Mucosa of rectum (tissue), 2 donors: ENCODE measurements around the gene RPF1.
"Not testable (repeated sequence)": the region's sequence is repeated elsewhere in the genome, so short reads cannot be mapped to it uniquely, and the experiment has no call there.

ENCODE experiments used
- H3K27ac ChIP-seq, 2 donors: one replicate each; pipeline ENCODE4 v1.7.0; 2013; ENCODE audit warnings: inconsistent platforms in 2 of 2, low read depth in 2 of 2, low read length in 2 of 2
- H3K27me3 ChIP-seq, 2 donors: one replicate each; pipeline ENCODE4 v1.7.0; 2013; ENCODE audit warnings: low read length in 2 of 2; ENCODE audit not compliant: control insufficient read depth in 2 of 2, insufficient read depth in 2 of 2
- H3K36me3 ChIP-seq, 2 donors: one replicate each; pipeline ENCODE4 v1.7.0; 2013; ENCODE audit warnings: low read length in 2 of 2; ENCODE audit not compliant: control insufficient read depth in 2 of 2, insufficient read depth in 2 of 2
- H3K4me1 ChIP-seq, 2 donors: one replicate each; pipeline ENCODE4 v1.7.0; 2013; ENCODE audit warnings: low read length in 2 of 2, mild to moderate bottlenecking in 1 of 2; ENCODE audit not compliant: control insufficient read depth in 2 of 2, insufficient read depth in 2 of 2
- H3K4me3 ChIP-seq, 2 donors: one replicate each; pipeline ENCODE4 v1.7.0; 2013; ENCODE audit warnings: low read length in 2 of 2
- H3K9ac ChIP-seq, 2 donors: one replicate each; pipeline ENCODE4 v1.7.0; 2013; ENCODE audit warnings: low read length in 2 of 2, low read depth in 1 of 2, mild to moderate bottlenecking in 1 of 2
- H3K9me3 ChIP-seq, 2 donors: one replicate each; pipeline ENCODE4 v1.7.0; 2013; ENCODE audit warnings: low read length in 2 of 2; ENCODE audit not compliant: control insufficient read depth in 2 of 2
- donor health status: healthy.
- donor health status: Normal muscosa, but diverticular disease.

Gene RPF1

GRCh38 chr1:84507887-84508286 is 28.8 kb downstream of the RPF1 start:
- not testable (repeated sequence) for H3K9me3 ChIP-seq, H3K27me3 ChIP-seq, H3K9ac ChIP-seq, H3K27ac ChIP-seq, H3K36me3 ChIP-seq
- Histone ChIP-seq H3K4me3 (peak overlapping the region in 1 of 2 donors; percentile 93), H3K4me1 (peaks cover 12 to 19% of the 10 kb centered on the region in 2 donors)

DNA sequence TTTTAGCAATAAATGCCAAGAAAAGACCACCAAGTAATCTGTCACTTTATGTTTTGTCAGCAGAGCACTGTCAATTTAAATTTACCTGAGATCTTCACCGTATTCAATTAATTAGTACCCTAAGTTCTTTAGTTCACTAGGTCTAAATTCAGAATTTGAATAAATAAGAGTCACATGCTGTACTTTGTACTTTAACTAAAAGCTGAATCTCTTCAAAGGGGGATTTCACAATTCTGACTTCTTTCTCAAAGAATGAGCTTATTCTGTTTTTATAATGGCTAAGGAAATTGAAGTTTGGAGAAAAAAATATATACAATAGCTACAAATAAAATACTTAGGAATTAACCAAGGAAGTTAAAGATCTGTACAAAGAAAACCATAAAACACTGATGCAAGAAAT is 29.4 kb downstream of the RPF1 start:
- Histone ChIP-seq H3K4me3 (no peak overlapping the region), H3K36me3 (no peaks in the 10 kb centered on the region), H3K9me3 (no peaks in the 10 kb centered on the region), H3K9ac (no peak overlapping the region), H3K27ac (no peak overlapping the region), H3K27me3 (no peaks in the 10 kb centered on the region), H3K4me1 (peaks cover 11 to 14% of the 10 kb centered on the region in 2 donors)

DNA sequence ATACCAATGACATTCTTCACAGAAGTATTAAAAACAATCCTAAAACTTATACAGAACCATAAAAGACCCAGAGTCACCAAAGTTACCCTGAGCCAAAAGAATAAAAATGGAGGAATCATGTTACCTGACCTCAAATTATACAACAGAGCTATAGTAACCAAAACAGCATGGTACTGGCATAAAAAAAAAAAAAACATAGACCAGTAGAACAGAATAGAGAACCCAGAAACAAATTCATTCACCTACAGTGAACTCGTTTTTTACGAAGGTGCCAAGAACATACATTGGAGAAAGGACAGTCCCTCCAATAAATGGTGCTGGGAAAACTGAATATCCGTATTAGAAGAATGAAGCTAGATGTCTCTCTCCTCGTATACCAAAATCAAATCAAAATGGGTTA is 30.0 kb downstream of the RPF1 start:
- no peaks in the 10 kb centered on the region for H3K9me3 ChIP-seq
- H3K36me3 ChIP-seq = no peaks in the 10 kb centered on the region
- no peak overlapping the region for H3K9ac ChIP-seq
- no peaks in the 10 kb centered on the region for H3K27me3 ChIP-seq
- peaks cover 6 to 9% of the 10 kb centered on the region in 2 donors for H3K4me1 ChIP-seq
- H3K27ac ChIP-seq = no peak overlapping the region
- H3K4me3 ChIP-seq = no peak overlapping the region

- no peaks in the 10 kb centered on the region for H3K9me3 ChIP-seq
- H3K27me3 ChIP-seq = no peaks in the 10 kb centered on the region
- no peak overlapping the region for H3K27ac ChIP-seq
- no peaks in the 10 kb centered on the region for H3K4me1 ChIP-seq
- no peak overlapping the region for H3K4me3 ChIP-seq
- no peaks in the 10 kb centered on the region for H3K36me3 ChIP-seq
- no peak overlapping the region for H3K9ac ChIP-seq
Observed at GRCh38 chr1:84510165-84510564, 31.1 kb downstream of the RPF1 start.

- no peak overlapping the region for H3K4me3 ChIP-seq
- H3K27ac ChIP-seq = no peak overlapping the region
- no peak overlapping the region for H3K9ac ChIP-seq
- H3K9me3 ChIP-seq = no peaks in the 10 kb centered on the region
- H3K4me1 ChIP-seq = no peaks in the 10 kb centered on the region
- H3K27me3 ChIP-seq = no peaks in the 10 kb centered on the region
- H3K36me3 ChIP-seq = no peaks in the 10 kb centered on the region
Observed at GRCh38 chr1:84510668-84511067, 31.6 kb downstream of the RPF1 start.

DNA sequence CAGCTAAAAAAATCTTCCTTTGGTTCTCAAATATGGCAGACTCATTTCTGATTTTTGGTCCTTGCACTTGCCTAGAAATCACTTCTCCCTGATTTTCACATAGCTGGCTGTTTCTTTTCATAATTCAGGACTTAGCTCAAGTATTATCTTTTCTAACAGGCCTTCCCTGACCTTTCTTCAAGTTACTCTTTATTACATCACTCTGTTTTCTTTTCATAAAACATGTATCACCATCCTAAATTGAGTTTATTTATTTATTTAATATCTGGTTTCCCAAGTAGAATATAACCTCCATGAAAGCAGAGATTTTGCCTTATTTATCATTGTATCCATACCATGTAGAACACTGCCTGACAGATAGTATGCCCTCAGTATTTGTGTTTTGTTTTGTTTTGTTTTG is 45.5 kb downstream of the RPF1 start:
- Histone ChIP-seq H3K4me1 (no peaks in the 10 kb centered on the region), H3K36me3 (no peaks in the 10 kb centered on the region), H3K9me3 (no peaks in the 10 kb centered on the region), H3K27ac (no peak overlapping the region), H3K9ac (no peak overlapping the region), H3K4me3 (no peak overlapping the region), H3K27me3 (no peaks in the 10 kb centered on the region)

- Histone ChIP-seq H3K4me1 (no peaks in the 10 kb centered on the region), H3K4me3 (no peak overlapping the region), H3K27me3 (no peaks in the 10 kb centered on the region), H3K9me3 (no peaks in the 10 kb centered on the region), H3K36me3 (no peaks in the 10 kb centered on the region), H3K9ac (no peak overlapping the region), H3K27ac (no peak overlapping the region)
Observed at GRCh38 chr1:84525779-84526178, 46.7 kb downstream of the RPF1 start.

- H3K36me3 ChIP-seq = peaks cover 0 to 5% of the 10 kb centered on the region in 2 donors
- no peaks in the 10 kb centered on the region for H3K27me3 ChIP-seq
- H3K9ac ChIP-seq = no peak overlapping the region
- H3K4me1 ChIP-seq = no peaks in the 10 kb centered on the region
- no peak overlapping the region for H3K4me3 ChIP-seq
- H3K27ac ChIP-seq = no peak overlapping the region
- no peaks in the 10 kb centered on the region for H3K9me3 ChIP-seq
Observed at GRCh38 chr1:84538599-84538998, 59.5 kb downstream of the RPF1 start.

GRCh38 chr1:84539972-84540371 is 60.9 kb downstream of the RPF1 start:
- H3K4me1 ChIP-seq = no peaks in the 10 kb centered on the region
- no peaks in the 10 kb centered on the region for H3K27me3 ChIP-seq
- no peak overlapping the region for H3K27ac ChIP-seq
- H3K9ac ChIP-seq = no peak overlapping the region
- H3K4me3 ChIP-seq = no peak overlapping the region
- H3K36me3 ChIP-seq = peaks cover 0 to 5% of the 10 kb centered on the region in 2 donors
- H3K9me3 ChIP-seq = no peaks in the 10 kb centered on the region

DNA sequence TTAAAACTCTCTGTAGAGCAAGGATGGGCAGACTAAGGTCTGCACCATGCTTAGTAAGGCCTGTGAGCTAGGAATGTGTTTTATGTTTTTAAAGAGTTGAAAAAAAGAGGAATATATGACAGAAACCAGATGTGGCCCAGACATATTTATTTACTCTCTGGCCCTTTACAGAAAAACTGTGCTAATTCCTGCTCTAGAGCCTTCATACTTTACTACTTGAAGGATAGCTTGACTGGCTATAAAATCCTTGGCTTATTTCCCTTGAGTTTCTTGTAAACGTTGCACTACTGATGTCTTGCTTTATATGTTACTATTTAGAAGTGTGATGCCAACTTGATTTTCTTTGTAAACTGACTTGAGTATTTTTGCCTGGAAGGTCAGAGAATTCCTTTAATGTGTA is 61.7 kb downstream of the RPF1 start:
- peaks cover 0 to 5% of the 10 kb centered on the region in 2 donors for H3K36me3 ChIP-seq

GRCh38 chr1:84541679-84542078 is 62.6 kb downstream of the RPF1 start:
- H3K9ac ChIP-seq = no peak overlapping the region

More for the DNA sequence above, 61.7 kb downstream of the RPF1 start:
- Histone ChIP-seq H3K27me3 (no peaks in the 10 kb centered on the region), H3K27ac (no peak overlapping the region), H3K9me3 (no peaks in the 10 kb centered on the region), H3K9ac (no peak overlapping the region), H3K4me1 (no peaks in the 10 kb centered on the region), H3K4me3 (no peak overlapping the region)

More at GRCh38 chr1:84541679-84542078, 62.6 kb downstream of the RPF1 start:
- Histone ChIP-seq H3K27me3 (no peaks in the 10 kb centered on the region), H3K4me1 (no peaks in the 10 kb centered on the region), H3K4me3 (no peak overlapping the region), H3K27ac (no peak overlapping the region), H3K9me3 (no peaks in the 10 kb centered on the region), H3K36me3 (peaks cover 0 to 5% of the 10 kb centered on the region in 2 donors)
